Heart left ventricle (tissue), 16 donors: ENCODE measurements around the gene ABLIM1. TPM values are rescaled to one million over a fixed set of nuclear protein-coding genes. Genes with fewer than 3 reads are reported as not detected.

Source experiments
- ATAC-seq, 4 donors: fragments of 200-7000 bp; cut with Tn5 transposase; one replicate each; pipeline ENCODE4 v1.9.1; 2020 to 2022; ENCODE audit warnings: moderate library complexity in 4 of 4, mild to moderate bottlenecking in 3 of 4, moderate number of reproducible peaks in 1 of 4
- DNase-seq, 5 donors: peaks; one replicate each; pipeline ENCODE4 v3.0.0-alpha.2; 2020
- H3K27ac ChIP-seq, 12 donors: fragments of 200-600 bp; sonication (generic) in 4 of 12; one replicate each; pipeline versions ENCODE4 v1.5.0 to v1.8.0; 2016 to 2022; ENCODE audit warnings: mild to moderate bottlenecking in 2 of 12
- H3K27me3 ChIP-seq, 9 donors: fragments of 200-600 bp; sonication (generic) in 2 of 9; one replicate each; pipeline versions ENCODE4 v1.5.1 to v1.8.0; 2016 to 2022; ENCODE audit warnings: mild to moderate bottlenecking in 3 of 9
- H3K36me3 ChIP-seq, 9 donors: fragments of 200-600 bp; sonication (generic) in 2 of 9; one replicate each; pipeline versions ENCODE4 v1.5.0 to v1.8.0; 2018 to 2022; ENCODE audit warnings: mild to moderate bottlenecking in 2 of 9
- H3K4me1 ChIP-seq, 12 donors: fragments of 200-600 bp; sonication (generic) in 4 of 12; one replicate each; pipeline versions ENCODE4 v1.5.0 to v1.8.0; 2016 to 2022; ENCODE audit warnings: mild to moderate bottlenecking in 3 of 12
- H3K4me3 ChIP-seq, 12 donors: fragments of 200-600 bp; sonication (generic) in 4 of 12; one replicate each; pipeline versions ENCODE4 v1.5.0 to v1.8.0; 2017 to 2022; ENCODE audit warnings: mild to moderate bottlenecking in 9 of 12, moderate library complexity in 4 of 12
- H3K9me3 ChIP-seq, 12 donors: fragments of 200-600 bp; sonication (generic) in 4 of 12; one replicate each; pipeline versions ENCODE4 v1.5.0 to v1.8.0; 2016 to 2022; ENCODE audit warnings: mild to moderate bottlenecking in 1 of 12
- CTCF ChIP-seq, 12 donors: fragments of 200-600 bp; sonication (generic) in 4 of 12; IDR thresholded peaks; one replicate each; pipeline versions ENCODE4 v1.5.0 to v1.8.0; 2018 to 2022; ENCODE audit warnings: antibody characterized with exemption in 12 of 12, mild to moderate bottlenecking in 5 of 12
- POLR2A ChIP-seq, 2 donors: fragments of 450-650 bp; IDR thresholded peaks; one replicate each; pipeline ENCODE4 v1.6.1; 2017; ENCODE audit warnings: antibody characterized with exemption in 2 of 2, mild to moderate bottlenecking in 2 of 2, moderate library complexity in 2 of 2
- WGBS, 4 donors: extraction: QIAGEN DNeasy Blood & Tissue Kit in 2 of 4; methylation state at CpG; one replicate each; pipeline versions ENCODE4 v1.1.5 to v1.1.7; 2013 to 2018; 5-methylcytosine and 5-hydroxymethylcytosine counted together
- intact Hi-C, 10 donors: fragments of 100-400 bp; cut with DNase I; formaldehyde crosslinking; loops; one replicate each; pipeline versions ENCODE4 v1.11.1 to v1.14.2; 2022
- polyA plus RNA-seq, 2 donors: library from polyadenylated mRNA; stranded (reverse); fragments of 200-250 nt; gene quantifications; one replicate each; pipeline ENCODE4 v1.2.3, GENCODE V29; 2013
- total RNA-seq, 9 donors: library from RNA; depleted of rRNA in 2 of 9; stranded (reverse); fragments of >200 nt in 2 of 9; fragmentation: NEBNext Ultra II Directional in 3 of 9; extraction: Animal tissue kit (Norgen Biotek cat#: 25700) in 3 of 9; gene quantifications; one replicate each; pipeline versions ENCODE4 v1.1.0 to v1.2.4, GENCODE V29; 2016 to 2023
- donor health status: ischemic (EF 13 %, LVEDD 7.1; RV severe dilation, severe dysfunction).
- donor health status: healthy with polysubstance abuse.
- donor health status: DM: no; HTN: yes; CAD: no.
- donor health status: DM: no; HTN: no; CAD: no.
- donor health status: ischemic (EF 25% LVEDD 6.9; RV normal size, moderate dysfunction).
- donor health status: ischemic (EF 25% LVEDD 5.7; RV mildly dilated, moderate dysfunction).
- donor health status: healthy.
- donor health status: DM: yes; HTN: yes; CAD: no.
- donor health status: ischemic (EF 35%, LVEDD 5.7; RV mildly dilated, moderate dysfunction).
- donor health status: nonischemic (EF 11% LVEDD 7.7; RV severe dilation, severe dysfunction).
- donor health status: DM: yes; HTN: yes; CAD: no.
- donor health status: PGD.
- donor health status: ischemic (EF 29% LVEDD 5.4; RV normal size, mild dysfunction).
- donor health status: nonischemic (EF 23%, LVEDD 6.1; RV moderate dilation, normal function).

ABLIM1 gene
- total and polyA plus RNA-seq, 11 donors, result 242 to 713 (median 561) TPM

GRCh38 chr10:114526126-114526503 lies 132.0 kb downstream of the ABLIM1 start:
- intact Hi-C loops, result no loop called here
- peak in 3 of 4 donors; percentile 2 to 18 (median 14) for ATAC-seq
- H3K36me3 ChIP-seq, result peaks cover 0 to 32% (median 0%) of the 10 kb centered on the region in 9 donors
- H3K27ac ChIP-seq, result peak overlapping the region; percentile 11 to 86 (median 70)
- H3K27me3 ChIP-seq, result no peaks in the 10 kb centered on the region
- peaks cover 5 to 80% (median 59%) of the 10 kb centered on the region in 12 donors for H3K4me1 ChIP-seq
- no peak for DNase-seq
- 17 to 20% (median 18%) methylated on average over 5 of the region's 5 CpGs for WGBS, 4 donors
- TF ChIP-seq POLR2A (IDR thresholded peaks at IDR 0.05) (no peak), CTCF (IDR thresholded peaks at IDR 0.05) (no peak)
- H3K9me3 ChIP-seq, result no peaks in the 10 kb centered on the region
- H3K4me3 ChIP-seq, result peak overlapping the region in 10 of 12 donors; percentile 33 to 60 (median 51)

- ATAC-seq, result peak in 2 of 4 donors; percentile 2 to 24
- WGBS, 4 donors, result 25 to 36% (median 31%) methylated on average over 8 of the region's 8 CpGs
These were observed 132.6 kb downstream of the ABLIM1 start for GRCh38 chr10:114525368-114525949.

GRCh38 chr10:114523876-114524275 lies 134.2 kb downstream of the ABLIM1 start:
- DNase-seq, result no peak
- H3K4me1 ChIP-seq, result peaks cover 8 to 99% (median 78%) of the 10 kb centered on the region in 12 donors
- H3K9me3 ChIP-seq, result no peaks in the 10 kb centered on the region
- H3K4me3 ChIP-seq, result peak overlapping the region in 1 of 12 donors; percentile 39
- H3K27me3 ChIP-seq, result no peaks in the 10 kb centered on the region
- peaks cover 0 to 34% (median 8%) of the 10 kb centered on the region in 9 donors for H3K36me3 ChIP-seq
- no peak for TF ChIP-seq POLR2A (IDR thresholded peaks at IDR 0.05)
- TF ChIP-seq CTCF (IDR thresholded peaks at IDR 0.05), result no peak
- ATAC-seq, result no peak
- intact Hi-C loops, result loop anchor here in 2 of 10 donors (2.0 to 5.0 kb wide), 2 partner anchors 42 to 45 kb away; no protein-coding TSS in a partner anchor
- H3K27ac ChIP-seq, result peak overlapping the region in 3 of 12 donors; percentile 24 to 77 (median 28)
- WGBS, 4 donors, result 48 to 61% (median 55%) methylated on average over 3 of the region's 3 CpGs

More at GRCh38 chr10:114525368-114525949, 132.6 kb downstream of the ABLIM1 start:
- intact Hi-C loops, result loop anchor here in 1 of 10 donors (2.0 kb wide), 1 partner anchor 47 kb away; no protein-coding TSS in a partner anchor
- Histone ChIP-seq H3K9me3 (no peaks in the 10 kb centered on the region), H3K36me3 (peaks cover 0 to 34% (median 0%) of the 10 kb centered on the region in 9 donors), H3K4me1 (peaks cover 5 to 86% (median 64%) of the 10 kb centered on the region in 12 donors), H3K4me3 (peak overlapping the region in 10 of 12 donors; percentile 33 to 60 (median 51)), H3K27ac (peak overlapping the region in 10 of 12 donors; percentile 53 to 86 (median 72)), H3K27me3 (no peaks in the 10 kb centered on the region)
- no peak for TF ChIP-seq POLR2A (IDR thresholded peaks at IDR 0.05)
- TF ChIP-seq CTCF (IDR thresholded peaks at IDR 0.05), result no peak
- no peak for DNase-seq

- DNase-seq, result no peak
- peak overlapping the region in 3 of 12 donors; percentile 31 to 66 (median 50) for H3K27ac ChIP-seq
- no peaks in the 10 kb centered on the region for H3K27me3 ChIP-seq
- ATAC-seq, result no peak
- no peaks in the 10 kb centered on the region for H3K9me3 ChIP-seq
- peaks cover 8 to 100% (median 84%) of the 10 kb centered on the region in 12 donors for H3K4me1 ChIP-seq
- WGBS, 4 donors, result 78 to 92% (median 88%) methylated on average over 3 of the region's 3 CpGs
- TF ChIP-seq CTCF (IDR thresholded peaks at IDR 0.05), result no peak
- no peak for TF ChIP-seq POLR2A (IDR thresholded peaks at IDR 0.05)
- no peak overlapping the region for H3K4me3 ChIP-seq
- intact Hi-C loops, result loop anchor here in 1 of 10 donors (5.0 kb wide), 1 partner anchor 39 kb away; no protein-coding TSS in a partner anchor
- peaks cover 0 to 31% (median 0%) of the 10 kb centered on the region in 9 donors for H3K36me3 ChIP-seq
These were observed 136.8 kb downstream of the ABLIM1 start for GRCh38 chr10:114521255-114521654.
